HG03469 (cell line): ENCODE measurements around the gene YBEY.
"Not testable (repeated sequence)": the region's sequence is repeated elsewhere in the genome, so short reads cannot be mapped to it uniquely, and the experiment has no call there.

Source experiments
- ATAC-seq: cut with Tn5 transposase; IDR thresholded peaks from one replicate; pipeline ENCODE4 v1.9.1; 2021; ENCODE audit warnings: mild to moderate bottlenecking, moderate library complexity, moderate number of reproducible peaks; ENCODE audit not compliant: unreplicated experiment

The YBEY gene, protein sequence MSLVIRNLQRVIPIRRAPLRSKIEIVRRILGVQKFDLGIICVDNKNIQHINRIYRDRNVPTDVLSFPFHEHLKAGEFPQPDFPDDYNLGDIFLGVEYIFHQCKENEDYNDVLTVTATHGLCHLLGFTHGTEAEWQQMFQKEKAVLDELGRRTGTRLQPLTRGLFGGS

GRCh38 chr21:46285761-46286647 is at the start of gene YBEY:
TSS of gene YBEY (plus strand) at chr21:46286342. CDS start at chr21:46286914, 572 bp downstream.
- ATAC-seq = peak; percentile 35

DNA sequence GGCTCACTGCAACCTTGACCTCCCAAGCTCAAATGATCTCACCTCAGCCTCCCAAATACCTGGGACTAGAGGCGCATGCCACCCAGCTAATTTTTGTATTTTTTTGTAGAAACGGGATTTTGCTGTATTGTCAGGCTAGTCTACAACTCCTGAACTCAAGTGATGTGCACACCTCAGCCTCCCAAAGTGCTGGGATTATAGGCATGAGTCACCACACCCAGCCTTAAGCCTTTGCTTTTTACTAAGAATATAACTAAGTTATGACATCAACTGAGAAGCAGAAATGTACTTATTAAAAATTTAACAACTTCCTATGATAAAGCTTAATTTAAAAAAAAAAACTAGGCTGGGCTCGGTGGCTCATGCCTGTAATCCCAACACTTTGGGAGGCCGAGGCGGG is 48.7 kb upstream of the YBEY start:
- ATAC-seq = no peak

DNA sequence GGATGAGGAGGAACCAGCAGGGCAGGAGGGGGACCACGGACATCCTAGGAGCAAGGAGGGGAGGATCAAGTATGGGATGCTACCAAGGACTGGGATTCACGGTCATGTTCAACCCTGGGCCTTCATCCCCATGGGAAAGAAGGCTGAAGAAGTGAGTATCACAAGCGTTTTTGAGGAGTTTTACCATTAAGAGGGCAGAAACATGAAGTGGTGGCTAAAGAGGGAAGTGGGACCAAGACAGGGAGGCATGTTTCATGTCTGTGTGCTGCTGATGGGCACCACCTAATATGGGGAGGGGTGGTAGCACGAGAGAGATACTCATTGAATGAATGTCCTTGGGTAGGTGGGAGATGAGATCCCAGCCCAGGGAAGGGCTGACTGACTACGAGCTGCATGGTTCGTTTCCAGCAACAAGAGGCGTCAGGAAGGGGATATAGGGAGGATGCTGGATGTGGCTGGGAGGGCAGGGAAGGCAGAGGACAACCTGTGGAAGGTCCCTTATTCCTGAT is 46.3 kb upstream of the YBEY start:
- no peak for ATAC-seq

- not testable (repeated sequence) for ATAC-seq
These were observed 44.6 kb upstream of the YBEY start for GRCh38 chr21:46241577-46241976.

- no peak for ATAC-seq
These were observed 42.8 kb upstream of the YBEY start for GRCh38 chr21:46243325-46243724.

DNA sequence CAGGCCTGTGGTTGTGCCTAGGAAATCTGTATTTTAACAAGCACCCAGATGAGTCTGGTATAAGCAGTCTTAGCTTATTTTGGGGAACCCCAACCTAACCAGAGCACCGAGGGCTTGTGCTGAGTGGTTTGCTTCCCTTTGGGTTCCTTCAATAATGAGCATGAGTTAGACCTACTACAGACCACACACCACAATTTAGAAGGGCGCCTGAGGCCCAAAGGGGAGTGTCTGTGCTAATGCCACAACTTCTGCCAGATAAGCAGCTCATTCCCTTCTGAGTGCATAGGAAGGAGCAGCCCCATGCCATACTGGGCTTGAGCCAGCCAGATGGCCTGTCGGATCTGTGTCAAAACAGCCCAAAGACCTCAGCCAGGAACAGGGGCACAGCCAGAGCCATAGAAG is 42.2 kb upstream of the YBEY start:
- ATAC-seq = no peak

DNA sequence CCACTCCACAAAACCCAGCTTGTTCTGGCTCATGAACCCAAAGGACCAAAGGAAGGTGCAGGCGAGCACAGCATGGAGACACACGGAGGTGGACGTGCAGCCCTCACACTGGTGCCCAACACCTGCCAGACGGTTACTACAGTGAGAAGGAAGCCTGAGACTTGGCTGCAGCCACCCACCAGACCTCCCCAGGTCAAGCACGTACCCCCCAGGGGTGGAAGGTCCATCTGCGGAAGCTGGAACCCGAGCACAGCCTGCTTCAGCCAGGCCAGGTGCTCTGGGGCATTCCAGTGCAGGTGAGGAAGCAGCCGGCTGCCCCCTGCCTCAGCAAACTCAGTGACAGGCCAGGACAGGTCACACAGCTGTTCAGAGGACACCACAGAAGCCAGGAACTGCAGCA is 41.5 kb upstream of the YBEY start:
- no peak for ATAC-seq

GRCh38 chr21:46245213-46245915 is 40.8 kb upstream of the YBEY start:
- no peak for ATAC-seq

GRCh38 chr21:46246345-46246744 is 39.8 kb upstream of the YBEY start:
- no peak for ATAC-seq

DNA sequence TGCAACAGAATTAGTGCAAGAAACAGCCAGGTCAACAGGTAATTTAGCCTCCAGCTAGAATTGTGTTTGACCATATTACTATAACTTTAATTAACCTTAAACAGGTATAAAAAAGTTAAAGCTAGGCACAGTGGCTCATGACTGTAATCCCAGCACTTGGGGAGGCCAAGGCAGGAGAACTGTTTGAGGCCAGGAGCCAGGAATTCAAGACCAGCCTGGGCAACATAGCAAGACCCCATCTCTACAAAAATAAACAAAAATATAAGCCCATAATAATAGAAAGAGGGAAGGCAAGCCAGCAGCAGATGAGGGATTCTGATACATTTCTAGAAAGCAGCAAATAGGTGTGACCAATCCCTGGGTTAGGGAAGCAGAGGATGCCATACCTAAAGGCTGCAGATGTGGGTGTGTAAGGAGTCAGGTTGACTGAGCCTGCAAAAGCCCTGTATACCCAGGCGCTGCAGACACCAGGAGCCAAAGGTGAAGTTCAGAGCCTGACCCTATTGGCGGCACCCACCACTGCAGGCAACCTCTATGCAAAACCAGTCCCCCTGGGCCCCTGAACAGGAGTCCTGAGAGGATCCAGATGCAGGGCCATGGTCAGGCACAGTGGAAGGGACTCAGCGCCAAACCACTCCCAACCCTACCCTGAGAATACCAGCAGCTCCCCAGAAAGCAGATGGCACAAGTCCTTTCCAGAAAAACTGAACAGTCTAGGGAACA is 38.3 kb upstream of the YBEY start:
- no peak for ATAC-seq

GRCh38 chr21:46248422-46248782 is 37.7 kb upstream of the YBEY start:
- ATAC-seq = no peak

GRCh38 chr21:46248827-46249226 is 37.3 kb upstream of the YBEY start:
- no peak for ATAC-seq

DNA sequence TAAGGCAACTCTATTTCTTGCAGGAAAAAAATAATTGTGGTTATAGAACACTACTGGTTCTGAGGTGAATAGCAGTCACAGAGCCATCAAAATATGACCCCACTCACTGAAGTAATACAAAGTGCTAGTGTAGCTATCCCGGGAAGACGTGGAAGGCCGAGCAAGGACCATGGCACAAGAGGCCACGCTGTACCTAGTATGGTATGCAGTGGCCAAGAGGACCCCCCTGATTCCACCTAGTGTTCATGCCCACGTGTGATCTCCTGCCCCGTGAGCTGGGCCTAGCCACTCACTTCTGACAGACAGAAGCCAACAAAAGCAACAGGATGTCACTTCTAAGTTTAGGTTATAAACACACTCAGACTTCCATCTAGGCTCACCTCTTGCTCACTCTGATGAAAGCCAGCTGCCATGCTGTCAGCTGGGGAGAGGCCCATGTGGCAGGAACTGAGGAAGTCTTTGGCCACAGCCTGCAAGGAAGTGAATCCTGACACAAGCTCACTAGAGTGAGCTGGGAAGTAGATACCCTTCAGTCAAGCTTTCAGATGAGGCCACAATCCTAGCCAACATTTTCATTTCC is 35.9 kb upstream of the YBEY start:
- ATAC-seq = no peak

- ATAC-seq = no peak
These were observed 33.3 kb upstream of the YBEY start for GRCh38 chr21:46252840-46253239.

DNA sequence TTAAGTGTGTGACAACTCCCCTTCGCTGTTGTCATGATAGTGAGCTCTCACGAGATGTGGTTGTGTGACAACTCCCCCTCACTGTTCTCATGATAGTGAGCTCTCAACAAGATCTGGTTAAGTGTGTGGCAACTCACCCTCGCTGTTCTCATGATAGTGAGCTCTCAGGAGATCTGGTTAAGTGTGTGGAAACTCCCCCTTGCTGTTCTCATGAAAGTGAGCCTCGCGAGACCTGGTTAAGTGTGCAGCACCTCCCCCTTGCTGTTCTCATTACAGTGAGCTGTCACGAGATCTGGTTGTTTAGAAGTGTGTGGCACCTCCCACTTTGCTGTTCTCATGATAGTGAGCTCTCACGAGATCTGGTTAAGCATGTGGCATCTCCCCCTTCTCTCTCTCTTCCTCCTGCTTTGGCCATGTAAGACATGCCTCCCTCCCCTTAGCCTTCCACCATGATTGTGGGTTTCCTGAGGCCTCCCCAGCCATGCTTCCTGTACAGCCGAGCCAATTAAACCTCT is 32.5 kb upstream of the YBEY start:
- no peak for ATAC-seq

DNA sequence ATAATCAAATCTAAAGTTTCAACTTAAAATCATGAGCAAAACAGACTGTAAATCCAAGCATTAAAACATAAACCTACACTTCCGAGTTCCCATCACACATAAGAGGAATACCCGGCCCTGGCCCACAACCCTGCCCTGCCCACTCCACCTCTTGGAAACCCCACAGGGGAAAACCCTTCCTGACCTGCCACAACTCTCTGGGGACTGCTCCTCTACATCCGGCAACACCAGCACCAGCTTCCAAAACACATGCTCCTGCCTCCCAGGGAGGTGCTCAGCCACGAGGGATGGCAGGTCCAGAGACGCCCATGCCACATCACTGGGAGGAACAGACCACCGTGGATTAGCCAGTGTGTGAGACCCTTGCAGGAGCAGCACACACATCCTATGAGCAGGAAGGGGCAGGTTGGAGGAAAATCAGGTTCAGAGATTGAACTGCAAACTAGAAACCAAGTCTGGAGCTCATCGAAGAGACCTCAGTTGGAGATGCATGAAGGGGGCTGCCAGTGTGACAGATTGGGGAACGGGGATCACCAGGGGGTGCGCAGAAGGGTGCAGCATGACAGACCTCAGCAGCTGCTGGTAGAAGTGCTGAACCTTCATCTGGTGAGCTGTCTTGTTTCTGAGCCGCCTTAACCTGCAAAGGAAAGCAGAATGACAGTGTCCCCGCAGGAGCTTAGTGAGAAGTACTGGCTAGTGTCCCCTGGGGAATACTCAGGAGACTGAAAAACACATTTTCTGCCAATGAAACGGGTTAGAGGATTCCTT is 31.8 kb upstream of the YBEY start:
- ATAC-seq = no peak

DNA sequence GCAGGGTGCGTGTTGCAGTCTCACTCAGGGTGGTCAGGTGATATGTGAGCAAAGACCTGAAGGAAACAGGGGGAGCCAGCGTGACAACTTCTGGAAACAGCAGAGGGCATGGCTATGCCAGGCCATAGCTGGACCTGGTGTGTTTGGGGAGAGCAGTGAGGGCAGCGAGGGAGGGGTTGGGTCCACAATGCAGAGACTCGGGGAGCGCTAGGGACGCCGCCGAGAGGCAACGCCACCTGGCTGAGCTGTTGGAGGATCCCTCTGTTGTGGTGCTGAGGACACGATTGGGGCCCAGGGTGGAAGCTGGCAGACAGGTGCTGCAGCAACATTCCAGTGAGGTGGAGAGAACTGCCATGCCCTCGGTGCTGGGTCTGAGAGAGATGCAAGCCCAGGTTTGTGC is 31.0 kb upstream of the YBEY start:
- no peak for ATAC-seq

GRCh38 chr21:46255758-46256337 is 30.3 kb upstream of the YBEY start:
- ATAC-seq = no peak

DNA sequence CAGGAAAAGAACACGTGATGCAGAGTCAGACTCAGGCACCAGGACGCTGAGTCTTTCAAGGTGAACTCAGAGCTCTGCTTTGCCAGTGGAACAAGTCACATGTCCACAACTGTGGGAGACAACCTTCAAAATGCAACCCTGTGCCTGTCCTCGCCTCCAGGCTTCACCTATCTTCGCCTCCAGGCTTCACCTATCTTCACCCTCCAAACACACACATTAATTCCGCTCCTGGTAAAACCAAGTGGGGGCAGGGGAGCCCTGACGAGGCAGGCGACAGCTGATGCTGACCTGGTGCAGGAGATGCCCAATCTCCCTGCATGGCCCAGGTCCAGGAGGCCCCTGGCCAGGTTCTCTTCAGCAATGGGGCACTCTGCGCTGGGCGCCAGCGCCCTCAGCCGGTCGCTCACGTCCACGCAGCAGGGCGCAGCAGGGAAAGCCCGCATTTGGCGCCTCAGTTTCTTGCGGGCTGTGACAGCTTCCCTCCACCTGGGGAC is 29.6 kb upstream of the YBEY start:
- no peak for ATAC-seq
